Mesendoderm (in vitro differentiated cells): Measurements from ENCODE around the gene MTX2.

Experiments used
- DNase-seq: peaks from one replicate; pipeline ENCODE4 v3.0.0; 2013
- H2AK5ac ChIP-seq: 2 replicates; pipeline ENCODE4 v1.6.1; 2013; ENCODE audit warnings: low read length, inconsistent platforms
- H2BK120ac ChIP-seq: 2 replicates; pipeline ENCODE4 v1.6.1; 2013; ENCODE audit warnings: low read depth, mild to moderate bottlenecking, low read length, moderate library complexity, mixed read lengths
- H2BK15ac ChIP-seq: replicated peaks from 2 replicates; pipeline ENCODE4 v1.6.1; 2013; ENCODE audit warnings: low read depth, mild to moderate bottlenecking, moderate library complexity
- H2BK5ac ChIP-seq: 2 replicates; pipeline ENCODE4 v1.6.1; 2013; ENCODE audit warnings: low read length, inconsistent platforms
- H3K18ac ChIP-seq: 2 replicates; pipeline ENCODE4 v1.6.1; 2013; ENCODE audit warnings: mild to moderate bottlenecking, low read length, mixed read lengths
- H3K23ac ChIP-seq: one replicate; pipeline ENCODE4 v1.6.1; 2013; ENCODE audit warnings: low read length
- H3K27ac ChIP-seq: 2 replicates; pipeline ENCODE4 v1.5.1; 2013; ENCODE audit warnings: low read depth, mild to moderate bottlenecking, inconsistent platforms, low read length, moderate library complexity
- H3K27me3 ChIP-seq: 2 replicates; pipeline ENCODE4 v1.6.1; 2013; ENCODE audit warnings: low read length, control low read depth, mild to moderate bottlenecking, inconsistent platforms; ENCODE audit not compliant: insufficient read depth, poor library complexity
- H3K36me3 ChIP-seq: 2 replicates; pipeline ENCODE4 v1.6.1; 2013; ENCODE audit warnings: low read length, inconsistent platforms; ENCODE audit not compliant: control insufficient read depth, insufficient read depth
- H3K4ac ChIP-seq: one replicate; pipeline ENCODE4 v1.6.1; 2013; ENCODE audit warnings: low read depth, mild to moderate bottlenecking, low read length, moderate library complexity
- H3K4me1 ChIP-seq: 2 replicates; pipeline ENCODE4 v1.6.1; 2013; ENCODE audit warnings: low read depth, low read length, inconsistent platforms; ENCODE audit not compliant: control insufficient read depth
- H3K4me2 ChIP-seq: 2 replicates; pipeline ENCODE4 v1.6.1; 2013; ENCODE audit warnings: low read length
- H3K4me3 ChIP-seq: 2 replicates; pipeline ENCODE4 v1.5.1; 2013; ENCODE audit warnings: mild to moderate bottlenecking, low read length
- H3K56ac ChIP-seq: one replicate; pipeline ENCODE4 v1.6.1; 2013; ENCODE audit warnings: low read length
- H3K79me1 ChIP-seq: 2 replicates; pipeline ENCODE4 v1.6.1; 2013; ENCODE audit warnings: low read length, inconsistent platforms
- H3K79me2 ChIP-seq: 2 replicates; pipeline ENCODE4 v1.6.1; 2013; ENCODE audit warnings: mild to moderate bottlenecking, low read length; ENCODE audit not compliant: control insufficient read depth, insufficient read depth
- H3K9ac ChIP-seq: 2 replicates; pipeline ENCODE4 v1.6.1; 2013; ENCODE audit warnings: low read length, inconsistent platforms
- H4K5ac ChIP-seq: one replicate; pipeline ENCODE4 v1.6.1; 2013; ENCODE audit warnings: low read length
- H4K8ac ChIP-seq: one replicate; pipeline ENCODE4 v1.6.1; 2013; ENCODE audit warnings: low read depth, mild to moderate bottlenecking, control low read depth, low read length, moderate library complexity
- WGBS: extraction: QIAGEN DNeasy Blood & Tissue Kit; methylation state at CpG from one replicate; pipeline ENCODE4 v1.1.7; 2013; ENCODE audit warnings: low lambda C conversion rate, missing lambda C conversion rate; ENCODE audit not compliant: insufficient coverage; ENCODE audit errors: extremely low coverage; 5-methylcytosine and 5-hydroxymethylcytosine counted together

Gene MTX2

DNA sequence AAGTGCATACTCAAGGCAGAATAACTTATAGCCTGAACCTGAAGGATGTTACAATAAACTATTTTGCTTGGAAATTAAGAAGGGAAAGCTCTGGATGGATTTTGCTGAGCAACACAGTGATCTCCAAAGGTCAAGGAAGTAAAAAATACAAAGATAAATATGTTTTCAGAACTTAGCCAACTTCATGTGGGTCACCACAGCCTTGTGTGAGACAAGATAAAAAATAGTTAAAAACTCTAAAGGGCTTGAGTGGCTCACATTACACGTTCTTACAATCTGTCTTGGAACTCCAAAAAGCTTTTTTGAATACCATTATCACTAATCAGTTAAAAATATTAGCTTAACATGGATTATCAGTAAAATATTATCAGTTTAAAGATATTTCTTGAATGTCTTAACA is 28.9 kb upstream of the MTX2 start:
- H3K9ac ChIP-seq = no peak overlapping the region
- H3K79me1 ChIP-seq = no peaks in the 10 kb centered on the region
- H2BK15ac ChIP-seq = no peak overlapping the region
- no CpG with 5 or more reads among the region's 1 CpG for WGBS
- no peak overlapping the region for H4K8ac ChIP-seq
- H3K36me3 ChIP-seq = no peaks in the 10 kb centered on the region
- H3K4me1 ChIP-seq = no peaks in the 10 kb centered on the region
- H3K27me3 ChIP-seq = no peaks in the 10 kb centered on the region
- no peak overlapping the region for H2BK5ac ChIP-seq
- no peak overlapping the region for H2BK120ac ChIP-seq
- no peak overlapping the region for H3K23ac ChIP-seq
- H2AK5ac ChIP-seq = no peak overlapping the region
- H3K4me3 ChIP-seq = no peak overlapping the region
- H3K4ac ChIP-seq = no peak overlapping the region
- H3K27ac ChIP-seq = no peak overlapping the region
- no peak overlapping the region for H4K5ac ChIP-seq
- no peak overlapping the region for H3K18ac ChIP-seq
- no peak overlapping the region for H3K4me2 ChIP-seq
- DNase-seq = no peak
- no peaks in the 10 kb centered on the region for H3K79me2 ChIP-seq
- H3K56ac ChIP-seq = no peak overlapping the region

DNA sequence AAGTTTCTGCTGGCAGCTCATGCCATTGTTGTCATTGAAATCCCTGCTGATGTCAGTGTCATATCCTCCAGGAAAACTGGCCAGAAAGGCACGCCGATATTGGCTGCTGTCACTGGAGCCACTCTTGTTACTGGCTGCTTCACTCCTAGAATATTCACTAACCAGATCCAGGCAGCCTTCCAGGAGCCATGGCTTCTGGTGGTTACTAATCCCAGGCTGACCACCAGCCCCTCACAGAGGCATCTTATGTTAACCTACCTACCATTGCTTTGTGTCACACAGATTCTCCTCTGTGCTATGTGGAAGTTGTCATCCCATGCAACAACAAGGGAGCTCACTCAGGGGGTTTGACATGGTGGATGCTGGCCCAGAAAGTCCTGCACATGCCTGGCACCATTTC is 27.0 kb upstream of the MTX2 start:
- DNase-seq = no peak
- no CpG with 5 or more reads among the region's 2 CpGs for WGBS

DNA sequence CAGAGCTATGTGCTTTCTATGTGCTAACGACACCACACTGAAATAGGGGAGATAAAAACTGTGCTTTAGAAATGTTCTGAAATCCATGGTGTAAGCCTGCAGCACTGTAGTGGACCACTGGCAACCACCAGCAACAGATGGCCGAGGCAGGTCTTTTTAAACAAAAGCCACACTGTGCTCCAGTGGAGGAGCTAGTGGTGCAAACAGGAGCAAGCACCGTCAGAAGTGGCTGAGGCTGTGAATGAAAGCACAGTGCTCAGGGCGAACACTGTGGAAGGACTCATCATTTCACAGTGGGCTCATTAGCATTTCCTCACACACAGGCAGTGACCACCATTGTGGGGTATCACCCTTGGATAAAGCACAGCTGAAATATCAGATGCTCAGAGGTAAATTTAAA is 22.9 kb upstream of the MTX2 start:
- H2BK120ac ChIP-seq = no peak overlapping the region
- no CpG with 5 or more reads among the region's 4 CpGs for WGBS
- H3K79me1 ChIP-seq = no peaks in the 10 kb centered on the region
- no peak overlapping the region for H3K4me3 ChIP-seq
- no peak for DNase-seq
- H3K56ac ChIP-seq = no peak overlapping the region
- no peaks in the 10 kb centered on the region for H3K36me3 ChIP-seq
- no peak overlapping the region for H3K27ac ChIP-seq
- no peaks in the 10 kb centered on the region for H3K4me1 ChIP-seq
- no peak overlapping the region for H2BK15ac ChIP-seq
- H2AK5ac ChIP-seq = no peak overlapping the region
- H4K5ac ChIP-seq = no peak overlapping the region
- no peaks in the 10 kb centered on the region for H3K79me2 ChIP-seq
- no peak overlapping the region for H3K23ac ChIP-seq
- H3K27me3 ChIP-seq = no peaks in the 10 kb centered on the region
- no peak overlapping the region for H2BK5ac ChIP-seq
- H3K4ac ChIP-seq = no peak overlapping the region
- H4K8ac ChIP-seq = no peak overlapping the region
- no peak overlapping the region for H3K9ac ChIP-seq
- H3K18ac ChIP-seq = no peak overlapping the region
- H3K4me2 ChIP-seq = no peak overlapping the region

More for the DNA sequence above, 27.0 kb upstream of the MTX2 start:
- Histone ChIP-seq H3K36me3 (no peaks in the 10 kb centered on the region), H2BK5ac (no peak overlapping the region), H3K23ac (no peak overlapping the region), H3K9ac (no peak overlapping the region), H2BK120ac (no peak overlapping the region), H3K79me2 (no peaks in the 10 kb centered on the region), H3K4me1 (no peaks in the 10 kb centered on the region), H3K4me3 (no peak overlapping the region), H3K79me1 (no peaks in the 10 kb centered on the region), H3K56ac (no peak overlapping the region), H4K5ac (no peak overlapping the region), H2BK15ac (no peak overlapping the region), H3K27ac (no peak overlapping the region), H3K27me3 (no peaks in the 10 kb centered on the region), H3K4me2 (no peak overlapping the region), H4K8ac (no peak overlapping the region), H2AK5ac (no peak overlapping the region), H3K4ac (no peak overlapping the region), H3K18ac (no peak overlapping the region)

DNA sequence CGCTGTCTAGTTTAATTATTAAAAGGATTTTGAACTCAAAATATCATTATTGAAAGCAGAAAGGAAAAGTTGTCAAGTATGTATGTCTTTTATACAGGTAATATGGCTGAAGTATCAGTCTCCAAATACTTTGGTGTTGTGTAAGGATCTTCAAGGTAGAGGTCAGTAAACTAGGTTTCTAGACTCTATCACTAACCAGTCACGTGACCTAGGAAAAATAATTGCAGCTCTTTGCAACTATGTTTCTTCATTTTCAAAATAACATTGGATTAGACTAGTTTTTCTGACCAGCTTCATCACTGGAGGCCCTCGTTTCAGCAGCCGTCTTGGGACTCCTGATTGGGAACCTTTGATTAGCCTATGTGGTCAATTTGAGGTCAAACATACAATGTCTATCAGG is 21.4 kb upstream of the MTX2 start:
- Histone ChIP-seq H3K27ac (no peak overlapping the region), H3K4me2 (no peak overlapping the region), H4K5ac (no peak overlapping the region), H2BK120ac (no peak overlapping the region), H3K4me3 (no peak overlapping the region), H3K27me3 (no peaks in the 10 kb centered on the region), H3K4me1 (no peaks in the 10 kb centered on the region), H2BK5ac (no peak overlapping the region), H3K4ac (no peak overlapping the region), H3K36me3 (no peaks in the 10 kb centered on the region), H3K56ac (no peak overlapping the region), H4K8ac (no peak overlapping the region), H3K18ac (no peak overlapping the region), H3K9ac (no peak overlapping the region), H2BK15ac (no peak overlapping the region), H3K79me1 (no peaks in the 10 kb centered on the region), H3K23ac (no peak overlapping the region), H3K79me2 (no peaks in the 10 kb centered on the region), H2AK5ac (no peak overlapping the region)
- no CpG with 5 or more reads among the region's 4 CpGs for WGBS
- no peak for DNase-seq

DNA sequence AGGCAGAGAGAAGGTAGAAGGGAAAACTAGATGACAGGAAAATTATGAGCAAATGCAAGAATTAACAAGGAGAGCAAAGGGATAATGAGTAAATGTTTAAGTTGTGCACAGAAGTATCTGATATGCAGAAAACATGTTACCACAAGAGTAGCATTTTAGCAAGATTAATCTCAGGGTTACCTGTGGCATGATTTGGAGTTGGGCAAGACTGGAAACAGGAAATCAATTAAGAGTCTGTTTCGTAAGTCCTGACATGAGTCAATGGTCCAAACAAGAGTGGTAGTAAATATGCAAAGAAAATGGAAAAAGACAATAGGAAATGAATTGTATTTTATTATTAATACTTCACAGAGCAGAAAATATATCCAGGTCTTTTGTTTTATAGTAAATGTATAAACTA is 17.3 kb upstream of the MTX2 start:
- Histone ChIP-seq H2BK15ac (no peak overlapping the region), H4K5ac (no peak overlapping the region), H3K4me3 (no peak overlapping the region), H3K9ac (no peak overlapping the region), H3K4me1 (no peaks in the 10 kb centered on the region), H3K4ac (no peak overlapping the region), H3K56ac (no peak overlapping the region), H3K23ac (no peak overlapping the region), H3K79me1 (no peaks in the 10 kb centered on the region), H3K27ac (no peak overlapping the region), H4K8ac (no peak overlapping the region), H3K36me3 (no peaks in the 10 kb centered on the region), H3K27me3 (no peaks in the 10 kb centered on the region), H2AK5ac (no peak overlapping the region), H3K79me2 (no peaks in the 10 kb centered on the region), H3K18ac (no peak overlapping the region), H2BK120ac (no peak overlapping the region), H3K4me2 (no peak overlapping the region), H2BK5ac (no peak overlapping the region)
- DNase-seq = no peak
- no CpG with 5 or more reads among the region's 1 CpG for WGBS

DNA sequence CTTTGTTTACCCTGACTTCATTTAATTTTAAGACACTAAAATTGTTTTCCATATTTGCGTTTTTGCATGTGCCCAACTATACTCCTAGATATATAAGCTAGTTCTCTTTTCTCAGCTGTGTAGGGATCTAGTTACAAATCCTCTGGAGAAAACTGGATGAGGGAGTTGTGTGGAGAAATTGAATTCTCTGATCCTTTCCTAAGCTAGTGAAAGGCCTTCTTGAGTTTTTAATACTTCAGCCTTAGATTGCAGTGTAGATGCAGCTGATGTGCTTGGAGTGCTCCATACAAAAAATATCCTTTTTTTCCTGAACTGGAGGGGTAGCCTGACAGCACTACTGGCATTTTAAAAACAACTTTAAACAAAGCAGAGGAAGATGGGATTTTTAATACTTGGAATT is 8.6 kb upstream of the MTX2 start:
- no peak overlapping the region for H2BK5ac ChIP-seq
- no peak overlapping the region for H2BK15ac ChIP-seq
- no peak overlapping the region for H3K18ac ChIP-seq
- no peaks in the 10 kb centered on the region for H3K27me3 ChIP-seq
- H4K8ac ChIP-seq = no peak overlapping the region
- no peaks in the 10 kb centered on the region for H3K4me1 ChIP-seq
- H3K4ac ChIP-seq = no peak overlapping the region
- no peak overlapping the region for H4K5ac ChIP-seq
- H3K27ac ChIP-seq = no peak overlapping the region
- H3K23ac ChIP-seq = no peak overlapping the region
- no peak overlapping the region for H3K4me3 ChIP-seq
- WGBS = no CpG with 5 or more reads among the region's 1 CpG
- no peak overlapping the region for H3K9ac ChIP-seq
- no peaks in the 10 kb centered on the region for H3K79me1 ChIP-seq
- no peak overlapping the region for H2AK5ac ChIP-seq
- no peak overlapping the region for H2BK120ac ChIP-seq
- no peak overlapping the region for H3K56ac ChIP-seq
- no peaks in the 10 kb centered on the region for H3K36me3 ChIP-seq
- no peaks in the 10 kb centered on the region for H3K79me2 ChIP-seq
- DNase-seq = no peak
- H3K4me2 ChIP-seq = no peak overlapping the region
